AG04450 (cell line): Measurements from ENCODE around the gene DLX3. TPM values are rescaled to one million over a fixed set of nuclear protein-coding genes. Genes with fewer than 3 reads are reported as not detected.

Source experiments
- CTCF ChIA-PET: fragments of 300-600, 350-600 bp; formaldehyde crosslinking; extraction: SDS; loops from one replicate; lab custom pipeline; 2022; ENCODE audit warnings: antibody characterized with exemption, inconsistent platforms; lab: Charles Lee
- POLR2A ChIA-PET: fragments of 350-600 bp; formaldehyde crosslinking; extraction: SDS; loops from one replicate; lab custom pipeline; 2021; ENCODE audit warnings: antibody characterized with exemption, inconsistent platforms; lab: Yijun Ruan, JAX
- DNase-seq: peaks from one replicate; pipeline ENCODE4 v3.0.0-alpha.2; 2011; ENCODE audit warnings: low read depth, low spot score
- H3K27ac ChIP-seq: one replicate; pipeline ENCODE4 v1.5.1; 2012; ENCODE audit warnings: low read depth, low read length, control low read depth
- H3K27me3 ChIP-seq: one replicate; pipeline ENCODE4 v1.6.0; 2012; ENCODE audit warnings: low read length; ENCODE audit not compliant: control insufficient read depth, insufficient read depth
- H3K4me3 ChIP-seq: 2 replicates; pipeline ENCODE4 v1.5.1; 2011; ENCODE audit warnings: mild to moderate bottlenecking, low read depth, low read length, control low read depth
- H3K9me3 ChIP-seq: 2 replicates; pipeline ENCODE4 v1.5.1; 2012; ENCODE audit warnings: low read length; ENCODE audit not compliant: control insufficient read depth, insufficient read depth
- polyA plus RNA-seq: library from polyadenylated mRNA; depleted of rRNA; stranded (reverse); fragments of >200 nt; gene quantifications from 2 replicates; pipeline ENCODE4 v1.2.3, GENCODE V29; 2011
- TF ChIP-seq, protein P1 (sequence below): IDR thresholded peaks from 2 replicates; pipeline ENCODE4 v1.5.1; 2011; ENCODE audit warnings: low read depth, low read length, control low read depth, inconsistent platforms

DLX3 gene
- polyA plus RNA-seq, 1 experiment, result not detected

DNA sequence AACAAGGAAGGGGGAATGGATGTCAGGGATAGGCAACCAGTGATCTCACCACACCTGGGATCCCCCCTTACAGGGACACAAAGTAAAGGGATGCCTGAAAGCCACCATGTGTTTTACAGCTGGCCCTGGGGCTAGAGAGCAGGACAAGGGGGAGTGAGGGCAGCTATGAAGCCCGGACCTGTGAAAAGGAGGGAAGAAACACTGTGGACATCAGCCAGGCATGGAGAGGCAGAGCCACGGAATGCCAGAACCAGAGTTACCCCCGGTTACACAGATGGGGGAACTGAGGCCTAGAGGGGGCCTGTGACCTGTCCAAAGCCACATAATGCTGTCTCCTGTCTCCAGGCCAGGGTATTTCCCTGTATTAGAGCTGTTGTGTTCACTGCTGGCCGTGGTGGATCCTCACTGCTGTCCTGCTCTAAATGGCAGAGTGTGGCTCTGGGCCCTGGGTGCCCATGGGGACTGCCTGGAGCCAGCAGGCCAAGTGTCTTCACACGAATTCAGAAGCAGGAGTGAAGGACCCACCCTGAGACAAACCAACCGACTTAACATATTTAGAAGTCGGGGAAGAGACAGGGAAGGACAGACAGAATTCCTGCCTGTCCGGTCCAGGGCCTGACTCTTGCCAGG is 31.1 kb upstream of the DLX3 start:
- Histone ChIP-seq H3K27ac (no peak overlapping the region), H3K27me3 (no peaks in the 10 kb centered on the region), H3K9me3 (no peaks in the 10 kb centered on the region), H3K4me3 (no peak overlapping the region)
- POLR2A ChIA-PET, result interaction anchor here (0.6 kb wide), 1 partner anchor 20 kb away, joined by 5 read pairs; no protein-coding TSS in a partner anchor
- CTCF ChIA-PET, result interaction anchor here (1.0 to 4.5 kb wide), 10 partner anchors 10 to 293 kb away, joined by 3 to 85 read pairs (median 8); no protein-coding TSS in a partner anchor
- TF ChIP-seq, protein P1, sequence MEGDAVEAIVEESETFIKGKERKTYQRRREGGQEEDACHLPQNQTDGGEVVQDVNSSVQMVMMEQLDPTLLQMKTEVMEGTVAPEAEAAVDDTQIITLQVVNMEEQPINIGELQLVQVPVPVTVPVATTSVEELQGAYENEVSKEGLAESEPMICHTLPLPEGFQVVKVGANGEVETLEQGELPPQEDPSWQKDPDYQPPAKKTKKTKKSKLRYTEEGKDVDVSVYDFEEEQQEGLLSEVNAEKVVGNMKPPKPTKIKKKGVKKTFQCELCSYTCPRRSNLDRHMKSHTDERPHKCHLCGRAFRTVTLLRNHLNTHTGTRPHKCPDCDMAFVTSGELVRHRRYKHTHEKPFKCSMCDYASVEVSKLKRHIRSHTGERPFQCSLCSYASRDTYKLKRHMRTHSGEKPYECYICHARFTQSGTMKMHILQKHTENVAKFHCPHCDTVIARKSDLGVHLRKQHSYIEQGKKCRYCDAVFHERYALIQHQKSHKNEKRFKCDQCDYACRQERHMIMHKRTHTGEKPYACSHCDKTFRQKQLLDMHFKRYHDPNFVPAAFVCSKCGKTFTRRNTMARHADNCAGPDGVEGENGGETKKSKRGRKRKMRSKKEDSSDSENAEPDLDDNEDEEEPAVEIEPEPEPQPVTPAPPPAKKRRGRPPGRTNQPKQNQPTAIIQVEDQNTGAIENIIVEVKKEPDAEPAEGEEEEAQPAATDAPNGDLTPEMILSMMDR, result no peak
- DNase-seq, result no peak

DNA sequence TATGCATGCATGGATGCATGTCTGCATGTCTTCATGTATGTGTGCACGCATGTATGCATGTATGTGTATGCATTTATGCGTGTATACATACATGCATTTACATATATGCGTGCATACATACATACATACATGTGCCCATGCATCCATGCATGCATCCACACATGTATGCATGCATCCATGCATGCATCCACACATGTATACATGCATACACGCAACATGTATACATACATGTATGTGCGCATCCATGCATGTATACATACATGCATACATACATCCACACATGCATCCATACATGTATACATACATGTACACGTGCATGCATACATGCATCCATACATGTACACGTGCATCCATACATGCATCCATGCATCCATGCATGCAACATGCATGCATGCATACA is 29.8 kb upstream of the DLX3 start:
- peaks cover 3% of the 10 kb centered on the region for H3K27me3 ChIP-seq
- H3K4me3 ChIP-seq, result no peak overlapping the region
- no peak overlapping the region for H3K27ac ChIP-seq
- POLR2A ChIA-PET, result no interaction called here
- TF ChIP-seq, protein P1, result no peak
- H3K9me3 ChIP-seq, result no peaks in the 10 kb centered on the region
- CTCF ChIA-PET, result interaction anchor here (2.7 to 4.5 kb wide), 2 partner anchors 62 to 69 kb away, joined by 32 to 85 read pairs; no protein-coding TSS in a partner anchor
- no peak for DNase-seq

DNA sequence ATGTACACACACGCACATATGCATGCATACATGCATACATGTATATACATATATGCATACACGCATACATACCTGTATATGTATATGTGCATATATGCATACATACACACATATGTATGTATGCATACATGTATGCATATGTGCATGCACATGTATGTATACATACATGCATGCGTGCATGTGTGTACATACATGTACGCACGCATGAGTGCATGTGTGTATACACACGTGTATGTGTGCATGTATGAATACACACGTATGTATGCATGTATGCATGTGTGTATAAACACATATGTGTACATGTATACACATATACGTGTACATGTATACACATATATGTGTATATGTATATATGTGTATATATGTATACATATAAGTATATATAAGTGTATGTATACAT is 28.5 kb upstream of the DLX3 start:
- ChIA-PET POLR2A (no interaction called here), CTCF (no interaction called here)
- TF ChIP-seq, protein P1, result no peak
- no peak for DNase-seq
- H3K4me3 ChIP-seq, result no peak overlapping the region
- no peaks in the 10 kb centered on the region for H3K9me3 ChIP-seq
- peaks cover 3% of the 10 kb centered on the region for H3K27me3 ChIP-seq
- no peak overlapping the region for H3K27ac ChIP-seq

DNA sequence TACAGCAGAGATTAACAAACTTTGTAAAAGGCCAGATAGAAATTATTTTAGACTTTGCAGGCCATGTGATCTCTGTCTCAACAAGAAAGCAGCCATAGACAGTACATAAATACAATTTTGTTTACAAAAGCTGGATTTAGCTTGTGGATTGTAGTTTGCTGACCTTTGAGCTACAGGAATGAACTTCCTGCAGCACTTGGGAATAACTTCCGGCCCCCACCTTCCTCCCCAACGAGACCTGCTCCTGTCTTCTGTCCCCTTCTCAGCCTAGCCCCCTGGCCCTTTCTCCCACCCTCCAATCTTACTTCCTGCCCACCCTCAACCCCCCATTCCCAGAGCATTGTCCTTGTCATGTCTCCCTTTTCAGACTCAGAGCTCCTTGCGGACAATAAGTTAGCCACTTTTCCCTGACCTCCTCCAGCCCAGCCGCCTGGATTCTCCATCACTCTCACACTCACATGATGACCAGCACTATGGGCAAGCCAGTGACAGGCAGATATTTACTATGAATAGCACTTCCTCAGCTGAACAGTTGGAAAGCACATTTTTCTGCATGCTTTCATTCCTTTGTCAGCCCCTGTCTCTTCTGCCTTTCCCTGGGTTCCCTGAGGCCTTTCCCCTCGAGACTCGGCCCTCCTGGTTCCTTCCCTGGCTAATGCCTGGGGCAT is 27.6 kb upstream of the DLX3 start:
- H3K9me3 ChIP-seq, result no peaks in the 10 kb centered on the region
- ChIA-PET CTCF (interaction anchor here (0.8 to 1.1 kb wide), 4 partner anchors 17 to 72 kb away, joined by 3 to 10 read pairs (median 5); partner anchors contain the start of gene PDK2), POLR2A (no interaction called here)
- H3K27ac ChIP-seq, result no peak overlapping the region
- DNase-seq, result no peak
- H3K4me3 ChIP-seq, result no peak overlapping the region
- H3K27me3 ChIP-seq, result peaks cover 3% of the 10 kb centered on the region
- TF ChIP-seq, protein P1, result no peak
